Fibroblast of lung (primary cell): ENCODE results near the gene CDC42EP2.

Source experiments
- CTCF ChIP-seq, 2 donors: IDR thresholded peaks in 1 of 2; conservative IDR thresholded peaks in 1 of 2; 1 replicate in 1 of 2; 2 replicates in 1 of 2; pipeline ENCODE4 v1.5.1; 2011 to 2012; ENCODE audit warnings: low read length in 2 of 2, control low read depth in 1 of 2, inconsistent platforms in 1 of 2, low read depth in 1 of 2, mild to moderate bottlenecking in 1 of 2
- EZH2 ChIP-seq: IDR thresholded peaks from 2 replicates; pipeline ENCODE4 v1.5.1; 2012; ENCODE audit warnings: low read length, control low read depth, mild to moderate bottlenecking; ENCODE audit errors: missing control alignments

- TF ChIP-seq CTCF (conservative IDR thresholded peaks at IDR 0.05 in 1 of 2, IDR thresholded peaks at IDR 0.05 in 1 of 2; ENCODE audit: low read depth in 1 of 2, low read length in 2 of 2) (no peak), EZH2 (no peak)
Observed at GRCh38 chr11:65279741-65280440, 34.8 kb upstream of the CDC42EP2 start.
